Mesothelial cell of epicardium (in vitro differentiated cells): ENCODE data around the gene DYSF. TPM values are rescaled to one million over a fixed set of nuclear protein-coding genes. Genes with fewer than 3 reads are reported as not detected.

ENCODE experiments used
- DNase-seq, 2 experiments: peaks; one replicate each; pipeline ENCODE4 v3.0.0; 2021; ENCODE audit warnings: low spot score in 2 of 2; ENCODE audit not compliant: unreplicated experiment in 2 of 2
- H3K27ac Mint-ChIP-seq: 2 replicates; pipeline ENCODE4 v1.8.0; 2021; ENCODE audit warnings: mixed read lengths
- H3K27me3 Mint-ChIP-seq: 2 replicates; pipeline ENCODE4 v1.8.0; 2021; ENCODE audit warnings: low read depth, mixed read lengths
- H3K36me3 Mint-ChIP-seq: 2 replicates; pipeline ENCODE4 v1.8.0; 2021; ENCODE audit warnings: mixed read lengths
- H3K4me1 Mint-ChIP-seq: 2 replicates; pipeline ENCODE4 v1.8.0; 2021; ENCODE audit warnings: mixed read lengths
- H3K4me3 Mint-ChIP-seq: 2 replicates; pipeline ENCODE4 v1.8.0; 2021; ENCODE audit warnings: mild to moderate bottlenecking, moderate library complexity, mixed read lengths
- H3K9me3 Mint-ChIP-seq: 2 replicates; pipeline ENCODE4 v1.8.0; 2021; ENCODE audit warnings: mixed read lengths
- total RNA-seq: library from RNA; stranded (reverse); gene quantifications from 3 replicates; pipeline ENCODE4 v1.2.1, GENCODE V29; 2021
- TF ChIP-seq, protein P1 (sequence below): fragments of 200-600 bp; sonication (generic); IDR thresholded peaks from one replicate; pipeline ENCODE4 v1.5.0; 2021; ENCODE audit warnings: antibody characterized with exemption; ENCODE audit not compliant: unreplicated experiment

The DYSF gene
- total RNA-seq, 1 donor from 2014 or later = 0.96 TPM

DNA sequence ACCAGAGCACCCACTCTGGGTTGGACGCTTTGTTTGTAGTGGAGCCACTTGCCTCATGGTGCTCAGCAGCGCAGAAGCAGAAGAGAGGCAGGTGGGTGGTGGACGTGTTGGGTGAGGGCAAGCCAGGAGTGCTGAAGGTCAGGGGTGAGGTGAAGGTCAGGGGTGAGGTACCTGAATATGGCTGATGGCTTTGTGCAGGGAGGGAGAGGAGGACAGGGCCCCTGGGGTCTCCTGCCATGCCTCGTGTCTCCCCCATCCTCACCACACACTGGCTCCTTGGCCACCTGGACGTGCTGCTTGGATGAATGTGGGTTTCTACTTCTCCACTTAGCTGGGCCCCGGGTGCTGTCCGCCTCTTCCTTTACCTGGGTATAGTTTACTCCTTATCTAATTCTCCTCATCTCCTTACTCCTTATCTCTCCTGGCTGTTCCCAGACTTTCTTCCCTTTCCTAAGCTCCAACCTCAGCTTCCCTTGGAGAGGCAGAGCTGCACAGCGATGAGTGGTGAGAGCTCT is 68.1 kb downstream of the DYSF start:
- no peaks in the 10 kb centered on the region for H3K36me3 Mint-ChIP-seq
- TF ChIP-seq, protein P1, sequence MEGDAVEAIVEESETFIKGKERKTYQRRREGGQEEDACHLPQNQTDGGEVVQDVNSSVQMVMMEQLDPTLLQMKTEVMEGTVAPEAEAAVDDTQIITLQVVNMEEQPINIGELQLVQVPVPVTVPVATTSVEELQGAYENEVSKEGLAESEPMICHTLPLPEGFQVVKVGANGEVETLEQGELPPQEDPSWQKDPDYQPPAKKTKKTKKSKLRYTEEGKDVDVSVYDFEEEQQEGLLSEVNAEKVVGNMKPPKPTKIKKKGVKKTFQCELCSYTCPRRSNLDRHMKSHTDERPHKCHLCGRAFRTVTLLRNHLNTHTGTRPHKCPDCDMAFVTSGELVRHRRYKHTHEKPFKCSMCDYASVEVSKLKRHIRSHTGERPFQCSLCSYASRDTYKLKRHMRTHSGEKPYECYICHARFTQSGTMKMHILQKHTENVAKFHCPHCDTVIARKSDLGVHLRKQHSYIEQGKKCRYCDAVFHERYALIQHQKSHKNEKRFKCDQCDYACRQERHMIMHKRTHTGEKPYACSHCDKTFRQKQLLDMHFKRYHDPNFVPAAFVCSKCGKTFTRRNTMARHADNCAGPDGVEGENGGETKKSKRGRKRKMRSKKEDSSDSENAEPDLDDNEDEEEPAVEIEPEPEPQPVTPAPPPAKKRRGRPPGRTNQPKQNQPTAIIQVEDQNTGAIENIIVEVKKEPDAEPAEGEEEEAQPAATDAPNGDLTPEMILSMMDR = no peak
- peaks cover 10% of the 10 kb centered on the region for H3K27me3 Mint-ChIP-seq
- H3K27ac Mint-ChIP-seq = no peak overlapping the region
- H3K4me3 Mint-ChIP-seq = no peak overlapping the region
- DNase-seq = no peak
- H3K4me1 Mint-ChIP-seq = no peaks in the 10 kb centered on the region
- H3K9me3 Mint-ChIP-seq = no peaks in the 10 kb centered on the region

DNA sequence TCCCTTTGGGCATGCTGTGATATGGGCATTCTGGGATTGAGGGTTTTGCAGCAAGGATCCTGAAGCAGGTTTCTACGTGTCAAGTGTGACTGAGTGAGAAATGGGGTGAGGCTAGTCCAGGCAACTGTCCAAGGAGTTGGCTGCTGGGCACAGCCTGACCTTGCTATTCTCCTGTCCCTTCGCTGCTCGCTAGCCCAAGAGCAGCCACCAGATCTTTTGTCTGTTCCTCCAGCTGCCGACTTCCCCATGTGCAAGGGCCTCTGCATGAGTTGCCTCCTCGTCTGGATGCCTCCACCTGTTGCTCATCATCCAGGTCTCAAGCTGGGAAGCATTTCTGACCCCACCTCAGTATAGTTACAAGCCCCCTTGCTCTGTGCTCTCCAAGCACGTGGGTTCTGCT is 71.1 kb downstream of the DYSF start:
- Mint-ChIP-seq H3K36me3 (no peaks in the 10 kb centered on the region), H3K27ac (no peak overlapping the region)
- no peak for DNase-seq

DNA sequence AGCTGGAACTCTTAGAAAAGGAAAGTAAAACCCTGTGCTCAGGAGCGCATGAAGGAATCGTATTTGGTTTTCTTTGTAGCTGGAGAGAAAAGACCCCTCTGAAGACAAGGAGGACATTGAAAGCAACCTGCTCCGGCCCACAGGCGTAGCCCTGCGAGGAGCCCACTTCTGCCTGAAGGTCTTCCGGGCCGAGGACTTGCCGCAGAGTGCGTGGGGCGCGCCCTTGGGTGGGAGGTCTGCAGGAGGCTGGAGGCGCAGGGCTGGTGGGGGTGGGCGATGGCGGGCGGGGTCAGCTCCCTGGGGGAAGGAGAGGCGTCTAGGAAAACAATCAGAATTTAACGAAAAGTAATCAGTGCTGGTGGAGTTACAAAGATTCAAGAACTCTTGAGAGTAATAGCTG is 72.8 kb downstream of the DYSF start:
- Mint-ChIP-seq H3K9me3 (no peaks in the 10 kb centered on the region), H3K27ac (no peak overlapping the region), H3K4me1 (peaks cover 6% of the 10 kb centered on the region), H3K4me3 (no peak overlapping the region), H3K36me3 (no peaks in the 10 kb centered on the region), H3K27me3 (peaks cover 11% of the 10 kb centered on the region)
- no peak for DNase-seq
- TF ChIP-seq, protein P1 = no peak

More for the DNA sequence above, 71.1 kb downstream of the DYSF start:
- Mint-ChIP-seq H3K4me3 (no peak overlapping the region), H3K27me3 (peaks cover 11% of the 10 kb centered on the region), H3K4me1 (no peaks in the 10 kb centered on the region), H3K9me3 (no peaks in the 10 kb centered on the region)
- TF ChIP-seq, protein P1 = no peak

DNA sequence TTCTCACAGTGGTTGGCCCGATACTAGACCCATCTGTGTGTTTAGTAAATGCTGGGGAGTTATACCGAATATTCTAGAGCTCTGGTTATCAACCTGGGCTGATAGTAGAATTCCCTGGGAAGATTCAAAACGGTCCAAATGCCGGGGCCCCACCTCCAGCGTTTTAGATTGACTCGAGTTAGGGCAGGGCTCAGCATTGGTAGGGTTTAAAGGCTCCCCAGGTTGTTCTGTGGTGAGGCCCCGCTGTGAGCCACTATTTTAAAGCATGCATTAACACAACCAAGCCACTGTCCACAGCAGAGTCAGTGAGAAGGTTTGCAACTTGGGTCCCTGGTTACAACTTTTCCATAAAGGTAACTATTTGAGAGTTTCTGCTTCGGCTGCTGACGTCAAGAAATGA is 73.6 kb downstream of the DYSF start:
- no peaks in the 10 kb centered on the region for H3K36me3 Mint-ChIP-seq
- no peak overlapping the region for H3K4me3 Mint-ChIP-seq
- TF ChIP-seq, protein P1 = no peak
- H3K27ac Mint-ChIP-seq = no peak overlapping the region
- H3K9me3 Mint-ChIP-seq = no peaks in the 10 kb centered on the region
- peaks cover 8% of the 10 kb centered on the region for H3K4me1 Mint-ChIP-seq
- DNase-seq = no peak
- peaks cover 5% of the 10 kb centered on the region for H3K27me3 Mint-ChIP-seq

DNA sequence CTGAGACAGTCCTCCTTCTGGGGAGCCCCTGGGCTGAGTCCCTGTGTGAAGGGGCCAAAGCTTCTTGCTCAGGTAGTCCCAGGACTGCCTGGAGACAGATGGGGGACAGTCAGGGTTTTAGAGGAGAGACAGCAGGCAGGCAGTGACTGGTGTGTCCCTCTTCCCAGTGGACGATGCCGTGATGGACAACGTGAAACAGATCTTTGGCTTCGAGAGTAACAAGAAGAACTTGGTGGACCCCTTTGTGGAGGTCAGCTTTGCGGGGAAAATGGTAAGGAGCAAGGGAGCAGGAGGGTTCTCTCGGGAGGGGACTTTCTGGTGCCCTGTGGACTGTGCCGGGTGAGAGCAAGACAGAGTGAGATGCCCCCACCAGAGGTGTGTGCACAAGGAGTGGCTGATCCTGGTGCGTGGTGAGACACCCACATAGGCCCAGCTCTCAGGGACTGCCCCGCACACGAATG is 74.8 kb downstream of the DYSF start:
- Mint-ChIP-seq H3K27me3 (peaks cover 2% of the 10 kb centered on the region), H3K4me1 (peaks cover 8% of the 10 kb centered on the region), H3K9me3 (no peaks in the 10 kb centered on the region), H3K4me3 (no peak overlapping the region), H3K36me3 (no peaks in the 10 kb centered on the region), H3K27ac (no peak overlapping the region)
- no peak for DNase-seq
- TF ChIP-seq, protein P1 = no peak

DNA sequence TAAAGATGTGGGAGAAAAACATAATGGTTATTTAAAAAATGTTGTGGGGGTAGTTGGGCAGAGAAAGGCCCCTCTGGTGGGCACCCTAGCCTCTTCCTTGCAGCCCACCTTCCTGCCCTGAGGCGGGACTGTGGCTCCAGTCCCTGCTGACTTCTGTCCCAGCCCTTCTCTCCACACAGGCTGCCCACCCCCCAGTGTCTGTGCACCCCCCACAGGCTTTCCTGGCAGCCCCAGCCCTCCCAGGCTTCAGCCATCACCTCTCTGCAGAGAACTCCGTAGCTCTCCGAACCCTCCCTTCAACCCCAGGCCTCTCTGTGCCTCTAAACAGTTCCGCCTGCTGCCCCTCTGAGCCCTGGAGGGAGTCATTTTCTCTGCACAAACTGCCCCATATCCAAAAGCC is 75.4 kb downstream of the DYSF start:
- no peak overlapping the region for H3K4me3 Mint-ChIP-seq
- H3K27me3 Mint-ChIP-seq = peaks cover 2% of the 10 kb centered on the region
- TF ChIP-seq, protein P1 = no peak
- H3K36me3 Mint-ChIP-seq = no peaks in the 10 kb centered on the region
- no peaks in the 10 kb centered on the region for H3K9me3 Mint-ChIP-seq
- no peak overlapping the region for H3K27ac Mint-ChIP-seq
- no peak for DNase-seq
- peaks cover 8% of the 10 kb centered on the region for H3K4me1 Mint-ChIP-seq
